SK-N-SH treated with all-trans-retinoic acid at 6 μM for 48 hours (cell line): Measurements from ENCODE around the gene PRDM8.

Experiments
- ATAC-seq: fragments of 200-7000 bp; cut with Tn5 transposase; 3 replicates; pipeline ENCODE4 v1.9.1; 2020; ENCODE audit warnings: mild to moderate bottlenecking, moderate library complexity
- ARNTL ChIP-seq: fragments of 450-650 bp; formaldehyde crosslinking; IDR thresholded peaks from 2 replicates; pipeline ENCODE4 v1.5.0; 2020; ENCODE audit warnings: low read depth, mild to moderate bottlenecking, moderate library complexity, borderline replicate concordance
- CREB5 ChIP-seq: fragments of 250-450 bp; sonication (Bioruptor Pico); IDR thresholded peaks from 2 replicates; pipeline ENCODE4 v1.5.1; 2020; ENCODE audit warnings: low read depth, mild to moderate bottlenecking, moderate library complexity
- CSRNP3 ChIP-seq: fragments of 250-450 bp; sonication (Bioruptor Pico); IDR thresholded peaks from 2 replicates; pipeline ENCODE4 v1.5.1; 2021; ENCODE audit warnings: mild to moderate bottlenecking, moderate library complexity
- ESRRG ChIP-seq: fragments of 250-450 bp; sonication (Bioruptor Pico); IDR thresholded peaks from 2 replicates; pipeline ENCODE4 v1.6.1; 2021; ENCODE audit warnings: mild to moderate bottlenecking
- ISL1 ChIP-seq: fragments of 250-450 bp; sonication (Bioruptor Pico); IDR thresholded peaks from 2 replicates; pipeline ENCODE4 v2.1.2; 2022; ENCODE audit warnings: mild to moderate bottlenecking, moderate library complexity
- OSR1 ChIP-seq: fragments of 250-450 bp; sonication (Bioruptor Pico); IDR thresholded peaks from 2 replicates; pipeline ENCODE4 v1.8.0; 2022; ENCODE audit warnings: moderate library complexity, mild to moderate bottlenecking, inconsistent platforms
- PATZ1 ChIP-seq: fragments of 250-450 bp; sonication (Bioruptor Pico); IDR thresholded peaks from 2 replicates; pipeline ENCODE4 v1.8.0; 2020; ENCODE audit warnings: mild to moderate bottlenecking, moderate library complexity, borderline replicate concordance
- PPARA ChIP-seq: fragments of 250-450 bp; sonication (Bioruptor Pico); IDR thresholded peaks from 2 replicates; pipeline ENCODE4 v1.5.0; 2020; ENCODE audit warnings: mild to moderate bottlenecking, borderline replicate concordance
- RARB ChIP-seq: fragments of 250-450 bp; sonication (Bioruptor Pico); IDR thresholded peaks from 2 replicates; pipeline ENCODE4 v1.8.0; 2021; ENCODE audit warnings: mild to moderate bottlenecking, moderate library complexity
- SNAI2 ChIP-seq: fragments of 250-450 bp; sonication (Bioruptor Pico); IDR thresholded peaks from 2 replicates; pipeline ENCODE4 v1.5.0; 2020; ENCODE audit warnings: mild to moderate bottlenecking, moderate library complexity
- TCF4 ChIP-seq: fragments of 250-450 bp; sonication (Bioruptor Pico); IDR thresholded peaks from 2 replicates; pipeline ENCODE4 v1.8.0; 2021; ENCODE audit warnings: mild to moderate bottlenecking, moderate library complexity, borderline replicate concordance
- TOX ChIP-seq: fragments of 250-450 bp; sonication (Bioruptor Pico); IDR thresholded peaks from 2 replicates; pipeline ENCODE4 v1.8.0; 2021; ENCODE audit warnings: mild to moderate bottlenecking, moderate library complexity, borderline replicate concordance
- ZC3H10 ChIP-seq: fragments of 250-450 bp; sonication (Bioruptor Pico); IDR thresholded peaks from 2 replicates; pipeline ENCODE4 v1.5.1; 2021; ENCODE audit warnings: mild to moderate bottlenecking, moderate library complexity
- ZFP3 ChIP-seq: fragments of 250-450 bp; sonication (Bioruptor Pico); IDR thresholded peaks from 2 replicates; pipeline ENCODE4 v1.5.0; 2020; ENCODE audit warnings: mild to moderate bottlenecking, moderate library complexity
- ZFP30 ChIP-seq: fragments of 450-650 bp; formaldehyde crosslinking; IDR thresholded peaks from 2 replicates; pipeline ENCODE4 v1.5.0; 2022; ENCODE audit warnings: mild to moderate bottlenecking, moderate library complexity
- ZNF565 ChIP-seq: fragments of 450-650 bp; formaldehyde crosslinking; conservative IDR thresholded peaks from 2 replicates; pipeline ENCODE4 v1.5.0; 2020; ENCODE audit warnings: low read depth, mild to moderate bottlenecking, moderate library complexity
- ZNF70 ChIP-seq: fragments of 450-650 bp; formaldehyde crosslinking; IDR thresholded peaks from 2 replicates; pipeline ENCODE4 v1.5.0; 2020; ENCODE audit warnings: mild to moderate bottlenecking, moderate library complexity
- ZNF8 ChIP-seq: fragments of 450-650 bp; formaldehyde crosslinking; IDR thresholded peaks from 2 replicates; pipeline ENCODE4 v1.5.0; 2020; ENCODE audit warnings: mild to moderate bottlenecking, moderate library complexity
- TF ChIP-seq, protein P1 (sequence below): fragments of 250-450 bp; sonication (Bioruptor Pico); IDR thresholded peaks from 2 replicates; pipeline ENCODE4 v1.8.0; 2021; ENCODE audit warnings: low read depth, mild to moderate bottlenecking, moderate library complexity, borderline replicate concordance

PRDM8 gene

GRCh38 chr4:80210549-80210948 lies 13.2 kb downstream of the PRDM8 start:
- TF ChIP-seq ESRRG (no peak), TOX (no peak), ZC3H10 (CRISPR knock-in tag) (no peak), TCF4 (CRISPR knock-in tag) (no peak), ZFP3 (CRISPR knock-in tag) (no peak), ARNTL (CRISPR knock-in tag) (no peak), ZFP30 (CRISPR knock-in tag) (no peak), CREB5 (no peak), PATZ1 (CRISPR knock-in tag) (no peak), CSRNP3 (CRISPR knock-in tag) (no peak)
- TF ChIP-seq, all 23 proteins: peak for 0
- no peak for ATAC-seq

- peak; percentile 71 for ATAC-seq
- no peak for TF ChIP-seq ZFP3 (CRISPR knock-in tag)
- no peak for TF ChIP-seq ZC3H10 (CRISPR knock-in tag)
- no peak for TF ChIP-seq TOX
- TF ChIP-seq ZNF565 (CRISPR knock-in tag), result no peak
- no peak for TF ChIP-seq ESRRG
- TF ChIP-seq PPARA (CRISPR knock-in tag), result no peak
- TF ChIP-seq, protein P1, sequence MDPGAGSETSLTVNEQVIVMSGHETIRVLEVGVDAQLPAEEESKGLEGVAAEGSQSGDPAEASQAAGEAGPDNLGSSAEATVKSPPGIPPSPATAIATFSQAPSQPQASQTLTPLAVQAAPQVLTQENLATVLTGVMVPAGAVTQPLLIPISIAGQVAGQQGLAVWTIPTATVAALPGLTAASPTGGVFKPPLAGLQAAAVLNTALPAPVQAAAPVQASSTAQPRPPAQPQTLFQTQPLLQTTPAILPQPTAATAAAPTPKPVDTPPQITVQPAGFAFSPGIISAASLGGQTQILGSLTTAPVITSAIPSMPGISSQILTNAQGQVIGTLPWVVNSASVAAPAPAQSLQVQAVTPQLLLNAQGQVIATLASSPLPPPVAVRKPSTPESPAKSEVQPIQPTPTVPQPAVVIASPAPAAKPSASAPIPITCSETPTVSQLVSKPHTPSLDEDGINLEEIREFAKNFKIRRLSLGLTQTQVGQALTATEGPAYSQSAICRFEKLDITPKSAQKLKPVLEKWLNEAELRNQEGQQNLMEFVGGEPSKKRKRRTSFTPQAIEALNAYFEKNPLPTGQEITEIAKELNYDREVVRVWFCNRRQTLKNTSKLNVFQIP (CRISPR knock-in tag), result no peak
- TF ChIP-seq SNAI2 (CRISPR knock-in tag), result no peak
- no peak for TF ChIP-seq RARB (CRISPR knock-in tag)
- no peak for TF ChIP-seq ZNF8 (CRISPR knock-in tag)
- TF ChIP-seq CREB5, result no peak
- no peak for TF ChIP-seq OSR1
- no peak for TF ChIP-seq ZFP30 (CRISPR knock-in tag)
- no peak for TF ChIP-seq CSRNP3 (CRISPR knock-in tag)
- TF ChIP-seq ISL1 (CRISPR knock-in tag), result no peak
- no peak for TF ChIP-seq PATZ1 (CRISPR knock-in tag)
- no peak for TF ChIP-seq ZNF70
- TF ChIP-seq TCF4 (CRISPR knock-in tag), result no peak
Observed at GRCh38 chr4:80213117-80213815, 16.0 kb downstream of the PRDM8 start.
